ENCODE results near the gene SLCO4C1.

The SLCO4C1 gene

GRCh38 chr5:102270036-102270435 is 26.0 kb downstream of the SLCO4C1 start:
- DNase-seq, result no peak

- no peak for DNase-seq
Measured at GRCh38 chr5:102262688-102263087, 33.4 kb downstream of the SLCO4C1 start.

DNA sequence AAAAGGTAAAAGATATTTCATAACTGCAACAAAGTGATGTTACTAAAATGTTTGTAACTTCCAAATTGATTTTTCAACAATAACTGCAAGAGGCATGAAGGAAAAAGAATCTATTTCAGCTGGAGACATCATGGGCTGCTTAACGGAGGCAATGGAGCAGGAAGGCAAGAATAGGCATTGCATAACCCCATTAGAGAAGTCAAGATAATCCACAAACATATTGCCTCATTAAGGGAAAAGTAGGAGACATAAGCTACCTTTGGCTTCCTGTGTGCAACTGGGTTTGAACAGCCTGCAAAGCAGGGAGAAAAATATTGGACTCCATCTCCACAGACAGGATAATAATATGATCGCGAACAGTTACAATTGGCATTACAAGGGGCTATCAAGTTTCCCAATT is 46.7 kb downstream of the SLCO4C1 start:
- no peak for DNase-seq

DNA sequence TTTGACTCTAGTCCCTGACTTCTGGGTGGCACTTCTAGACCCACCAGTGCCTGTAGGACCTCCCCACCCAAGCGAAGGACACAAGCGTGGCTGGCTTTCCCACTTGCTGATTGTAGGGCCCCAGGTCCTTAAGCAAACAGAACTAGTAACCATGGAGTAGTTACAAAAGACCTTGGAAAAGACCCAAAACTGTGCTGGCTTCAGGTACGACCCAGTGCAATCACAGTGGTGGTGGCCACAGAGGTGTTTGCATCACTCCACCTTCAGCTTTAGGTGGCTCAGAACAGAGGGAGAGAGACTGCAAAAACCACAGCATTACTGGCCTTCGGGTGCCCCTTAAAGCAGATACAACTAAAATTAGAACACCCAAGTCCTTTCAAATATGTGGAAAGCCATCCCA is 52.9 kb downstream of the SLCO4C1 start:
- no peak for DNase-seq

GRCh38 chr5:102241809-102242421 is 54.2 kb downstream of the SLCO4C1 start:
- DNase-seq, result no peak

- DNase-seq, result no peak
Measured at GRCh38 chr5:102231693-102232619, 64.1 kb downstream of the SLCO4C1 start.

GRCh38 chr5:102229685-102230084 is 66.4 kb downstream of the SLCO4C1 start:
- no peak for DNase-seq

DNA sequence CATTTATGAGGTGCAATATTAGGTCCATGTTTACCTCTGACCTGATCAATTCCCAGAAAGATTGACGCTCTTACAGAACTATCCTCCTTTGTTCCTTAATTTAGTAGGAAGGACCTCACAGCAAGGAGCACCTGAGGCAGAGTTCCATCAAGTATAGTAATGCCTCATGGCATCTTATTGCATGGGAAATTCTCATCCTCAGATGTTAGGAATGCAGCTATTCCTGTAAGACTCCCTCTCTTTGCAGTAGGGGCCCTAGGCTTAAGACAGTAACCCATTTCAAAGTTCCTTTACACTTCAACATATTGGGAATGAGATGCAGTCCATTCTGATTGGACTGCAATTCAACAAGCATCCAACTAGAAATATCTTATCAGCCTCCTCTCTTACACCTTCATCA is 69.8 kb downstream of the SLCO4C1 start:
- no peak for DNase-seq

DNA sequence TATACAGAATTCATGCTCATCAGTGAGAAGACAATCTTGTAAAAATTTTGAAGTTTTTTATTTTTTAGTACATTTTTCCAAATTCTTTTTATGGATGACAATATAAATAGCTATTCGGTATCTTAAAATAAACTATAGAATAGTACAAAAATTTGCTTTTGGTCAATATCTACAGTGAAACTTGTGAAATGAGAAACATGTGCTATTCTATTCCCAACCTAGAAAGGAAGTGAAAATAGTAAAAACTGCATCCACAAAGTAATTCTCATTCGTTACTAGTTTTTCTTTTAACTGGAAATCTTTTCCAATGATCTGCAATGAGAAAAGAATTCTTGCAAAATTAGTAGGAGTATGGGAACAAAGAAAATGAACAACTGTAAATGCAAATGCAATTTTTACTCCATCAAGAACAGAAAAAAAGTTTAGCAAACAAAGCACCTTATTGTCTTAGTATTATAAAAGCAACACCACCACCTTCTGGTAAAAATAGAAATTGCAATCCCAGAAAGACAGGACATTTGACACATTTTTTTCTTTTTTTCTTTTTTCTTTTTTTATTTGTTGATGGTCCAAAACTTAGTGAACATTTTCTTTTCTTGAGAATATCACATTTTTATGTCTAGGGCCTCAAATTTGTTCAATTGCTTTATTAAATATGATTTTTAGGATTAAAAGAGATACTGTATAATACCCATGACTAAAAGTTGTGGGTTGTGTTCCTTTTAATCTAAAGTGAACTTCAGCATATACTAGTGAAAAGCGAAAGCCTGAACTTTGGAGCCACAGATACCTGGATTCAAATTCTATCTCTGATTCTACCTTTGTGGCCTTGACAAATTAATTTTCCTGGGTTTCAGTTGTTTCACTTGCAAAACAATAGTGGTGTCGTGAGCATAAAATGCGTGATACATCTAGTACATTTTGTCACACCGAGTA is 72.3 kb downstream of the SLCO4C1 start:
- DNase-seq, result peak in 1 of 2 donors; percentile 46

GRCh38 chr5:102222772-102223171 is 73.3 kb downstream of the SLCO4C1 start:
- DNase-seq, result no peak

DNA sequence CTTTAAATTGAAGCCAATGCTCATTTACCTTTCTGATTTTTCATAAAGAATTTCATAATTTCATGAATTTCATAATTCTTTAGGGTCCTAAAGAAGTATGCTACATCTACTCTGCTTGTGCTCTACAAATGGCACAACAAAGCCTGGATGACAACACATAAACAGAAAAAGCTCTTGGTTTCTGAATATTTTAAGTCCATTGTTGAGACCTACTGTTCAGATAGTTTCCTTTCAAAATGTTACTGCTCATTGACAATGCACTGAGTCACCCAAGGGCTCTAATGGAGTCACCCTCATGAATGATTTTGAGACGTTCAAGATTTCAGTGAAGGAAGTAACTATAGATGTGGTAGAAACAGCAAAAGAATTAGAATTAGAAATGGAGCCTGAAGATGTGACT is 74.1 kb downstream of the SLCO4C1 start:
- DNase-seq, result no peak

GRCh38 chr5:102218159-102218558 is 77.9 kb downstream of the SLCO4C1 start:
- no peak for DNase-seq

DNA sequence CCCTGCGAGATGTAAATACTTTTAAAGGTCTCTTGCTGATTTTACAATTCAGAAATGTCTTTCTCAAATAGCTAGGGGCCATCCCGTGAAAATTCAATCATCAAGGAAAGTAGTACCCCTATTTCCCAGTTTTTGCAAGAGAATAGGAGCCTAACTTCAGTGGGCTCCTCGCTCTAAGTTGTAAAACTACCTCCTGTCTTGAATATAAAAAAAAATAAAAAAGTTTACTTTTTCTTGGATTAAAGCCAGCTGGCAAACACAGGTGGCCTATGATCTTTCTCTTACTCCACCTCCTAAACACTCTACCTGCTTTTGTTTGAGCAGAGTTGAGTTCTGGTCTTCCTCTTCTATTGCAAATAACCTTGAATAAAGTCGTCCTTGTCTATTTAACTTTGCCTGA is 79.4 kb downstream of the SLCO4C1 start:
- DNase-seq, result no peak

GRCh38 chr5:102211165-102211564 is 84.9 kb downstream of the SLCO4C1 start:
- DNase-seq, result no peak

DNA sequence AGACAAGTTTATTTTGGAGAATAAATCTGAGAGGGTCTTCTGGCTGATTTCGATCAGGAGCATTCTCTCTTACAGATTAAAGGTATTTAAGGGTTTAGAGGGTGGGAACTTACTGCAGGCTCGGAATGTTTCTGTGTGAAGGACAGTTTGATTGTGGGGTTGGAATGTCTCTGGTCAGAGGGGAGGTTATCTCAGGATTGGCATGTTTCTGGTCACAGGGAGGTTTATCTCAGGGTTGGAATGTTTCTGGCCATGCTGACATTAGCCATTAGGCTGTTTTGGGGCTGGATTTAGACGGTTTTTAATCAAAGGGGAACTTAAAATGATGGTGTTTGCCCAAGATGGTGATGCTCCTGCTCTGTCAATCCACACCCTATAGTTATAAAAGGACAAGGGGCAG is 95.2 kb downstream of the SLCO4C1 start:
- DNase-seq, result no peak

DNA sequence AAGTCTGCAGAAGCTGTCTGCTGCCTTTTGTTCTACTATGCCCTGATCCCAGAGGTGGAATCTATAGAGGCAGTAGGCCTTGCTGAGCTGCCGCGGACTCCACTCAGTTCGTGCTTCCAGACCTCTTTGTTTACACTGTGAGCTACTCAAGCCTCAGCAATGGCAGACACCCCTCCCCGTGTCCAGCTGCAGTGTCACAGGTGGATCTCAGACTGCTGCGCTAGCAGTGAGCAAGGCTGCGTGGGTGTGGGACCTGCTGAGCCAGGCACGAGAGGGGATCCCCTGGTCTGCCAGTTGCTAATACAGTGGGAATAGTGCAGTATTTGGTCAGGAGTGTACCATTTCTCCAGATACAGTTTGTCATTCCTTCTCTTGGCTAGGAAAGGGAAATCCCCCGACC is 99.6 kb downstream of the SLCO4C1 start:
- no peak for DNase-seq

Measured in CD4-positive, alpha-beta T cell treated with Interferon alpha-2 for 1 hour (primary cell).